HAP-1 (cell line): ENCODE data around the gene C4orf46.
"Not testable (repeated sequence)": the region's sequence is repeated elsewhere in the genome, so short reads cannot be mapped to it uniquely, and the experiment has no call there.

Experiments used
- DNase-seq, 2 experiments: peaks; one replicate each; pipeline ENCODE4 v3.0.0-alpha.2; 2016 to 2020; ENCODE audit warnings: low spot score in 2 of 2
- H3K27me3 ChIP-seq: fragments of 250-450 bp; sonication (Bioruptor Pico); 2 replicates; pipeline ENCODE4 v1.5.1; 2020; ENCODE audit warnings: low read depth, mild to moderate bottlenecking, moderate library complexity
- H3K36me3 ChIP-seq: fragments of 250-450 bp; sonication (Bioruptor Pico); replicated peaks from 2 replicates; pipeline ENCODE4 v1.5.1; 2020; ENCODE audit warnings: mild to moderate bottlenecking
- H3K4me1 ChIP-seq: fragments of 250-450 bp; sonication (Bioruptor Pico); 2 replicates; pipeline ENCODE4 v1.5.1; 2020; ENCODE audit warnings: mild to moderate bottlenecking
- H3K4me3 ChIP-seq: fragments of 250-450 bp; sonication (Bioruptor Pico); 2 replicates; pipeline ENCODE4 v1.5.1; 2020; ENCODE audit warnings: mild to moderate bottlenecking, moderate library complexity
- H3K9me3 ChIP-seq: fragments of 250-450 bp; sonication (Bioruptor Pico); 2 replicates; pipeline ENCODE4 v1.5.1; 2020; ENCODE audit warnings: mild to moderate bottlenecking, moderate library complexity
- in situ Hi-C: fragments of 300-500 bp; cut with MboI; formaldehyde crosslinking; loops from 3 replicates; pipeline ENCODE4 v1.14.3; 2020; ENCODE audit warnings: low sequenced_read_pairs, inconsistent platforms, mixed read lengths

Gene C4orf46

DNA sequence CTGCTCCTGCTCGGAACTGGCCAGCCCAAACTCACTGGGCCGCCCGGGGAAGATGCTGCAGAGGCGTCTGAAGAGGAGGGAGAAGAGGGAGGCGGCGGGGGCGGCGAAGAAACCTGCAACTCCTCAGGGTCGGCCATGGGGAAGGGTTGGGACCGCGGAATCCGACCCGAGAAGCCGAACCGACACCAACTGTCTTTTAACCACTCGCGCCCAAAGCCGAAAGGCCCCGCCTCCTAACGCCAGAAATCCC is at the start of gene C4orf46:
Gene C4orf46 (minus strand): TSS at position 223 of the 250 bp plus-strand sequence. CDS start 86 bp downstream, at position 137.
- in situ Hi-C loops = no loop called here
- Histone ChIP-seq H3K9me3 (no peaks in the 10 kb centered on the region), H3K27me3 (no peaks in the 10 kb centered on the region), H3K4me1 (peaks cover 8% of the 10 kb centered on the region), H3K4me3 (peak within 1 kb of the TSS; percentile 94), H3K36me3 (peaks cover 5% of the 10 kb centered on the region; the same call in 1 of the 2 replicates)
- no peak for DNase-seq

DNA sequence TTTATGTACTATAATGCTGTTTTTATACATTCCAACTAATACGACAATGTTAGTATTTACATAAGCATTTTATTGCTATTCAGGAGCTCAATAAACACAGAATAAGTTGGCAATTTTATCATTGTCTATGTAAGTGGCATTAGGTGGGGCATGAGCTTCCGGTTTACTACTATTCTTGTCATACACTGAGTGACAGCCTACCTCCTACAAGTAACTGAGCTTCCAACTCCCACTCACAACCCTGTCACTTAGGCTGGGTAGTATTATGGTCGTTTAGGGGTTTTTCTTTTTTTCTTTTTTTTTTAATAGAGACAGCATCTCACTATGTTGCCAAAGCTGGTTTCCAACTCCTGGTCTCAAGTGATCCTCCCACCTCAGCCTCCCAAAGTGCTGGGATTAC is 44.1 kb upstream of the C4orf46 start:
- in situ Hi-C loops = no loop called here
- no peaks in the 10 kb centered on the region for H3K9me3 ChIP-seq
- no peaks in the 10 kb centered on the region for H3K4me1 ChIP-seq
- H3K36me3 ChIP-seq = peaks cover 75% of the 10 kb centered on the region
- H3K27me3 ChIP-seq = no peaks in the 10 kb centered on the region
- DNase-seq = no peak
- no peak overlapping the region for H3K4me3 ChIP-seq

DNA sequence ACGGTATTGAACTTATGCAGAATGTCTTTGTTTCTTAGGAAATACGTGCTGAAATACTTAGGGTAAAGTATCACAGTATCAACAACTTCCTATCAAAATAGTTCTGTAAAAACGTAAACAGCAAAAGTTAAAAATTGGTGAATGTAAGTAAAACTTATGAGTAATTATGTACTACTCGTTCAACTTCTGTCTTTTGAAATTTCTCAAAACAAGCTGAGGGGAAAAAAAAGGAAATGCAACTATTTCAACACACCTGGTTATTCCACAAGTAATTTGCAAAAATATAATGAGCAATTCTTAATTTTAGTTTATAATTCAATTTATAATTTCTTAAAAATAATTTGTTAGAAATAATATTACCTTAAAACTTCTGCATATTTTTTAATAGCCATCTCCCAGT is 43.2 kb upstream of the C4orf46 start:
- Histone ChIP-seq H3K4me1 (no peaks in the 10 kb centered on the region), H3K36me3 (peaks cover 80% of the 10 kb centered on the region), H3K9me3 (no peaks in the 10 kb centered on the region), H3K27me3 (no peaks in the 10 kb centered on the region), H3K4me3 (no peak overlapping the region)
- in situ Hi-C loops = no loop called here
- DNase-seq = no peak

DNA sequence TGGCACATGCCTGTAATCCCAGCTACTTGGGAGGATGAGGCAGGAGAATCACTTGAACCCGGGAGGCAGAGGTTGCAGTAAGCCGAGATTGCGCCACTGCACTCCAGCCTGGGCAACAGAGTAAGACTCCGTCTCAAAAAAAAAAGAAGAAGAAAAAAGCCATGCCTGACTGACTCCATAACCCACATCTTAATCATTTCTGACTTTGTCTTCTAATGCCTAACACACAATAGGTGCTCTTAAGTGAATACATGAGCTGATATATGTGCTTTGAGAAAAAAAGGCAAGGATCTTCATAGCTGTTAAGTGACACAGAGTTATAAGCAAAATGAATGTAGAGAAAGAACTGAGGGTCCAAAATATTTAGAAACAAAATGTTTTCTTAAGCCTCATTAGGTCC is 40.9 kb upstream of the C4orf46 start:
- H3K9me3 ChIP-seq, H3K4me3 ChIP-seq, DNase-seq, H3K4me1 ChIP-seq, H3K27me3 ChIP-seq, in situ Hi-C loops: not testable (repeated sequence)
- peaks cover 80% of the 10 kb centered on the region for H3K36me3 ChIP-seq

DNA sequence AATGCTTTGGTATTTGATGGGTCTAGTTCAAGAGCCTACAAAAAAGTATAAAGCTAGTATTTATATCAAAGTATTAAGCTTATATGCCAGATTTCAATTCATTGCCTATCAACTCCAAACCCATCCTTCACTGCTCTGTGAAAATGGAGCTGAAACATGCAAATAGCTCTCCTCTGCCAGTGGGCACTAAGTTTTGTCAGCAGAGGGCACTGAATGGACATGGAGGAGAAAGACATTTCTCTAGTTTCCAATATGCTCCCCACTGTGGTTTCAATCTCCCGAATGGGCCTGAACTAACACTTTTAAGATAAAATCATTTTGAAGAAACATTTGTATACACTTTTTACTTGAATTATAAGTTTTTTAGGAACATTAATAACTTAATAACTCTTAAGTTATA is 39.1 kb upstream of the C4orf46 start:
- in situ Hi-C loops = no loop called here
- H3K36me3 ChIP-seq = peaks cover 73% of the 10 kb centered on the region
- H3K4me3 ChIP-seq = no peak overlapping the region
- no peaks in the 10 kb centered on the region for H3K9me3 ChIP-seq
- H3K27me3 ChIP-seq = no peaks in the 10 kb centered on the region
- no peaks in the 10 kb centered on the region for H3K4me1 ChIP-seq
- no peak for DNase-seq

DNA sequence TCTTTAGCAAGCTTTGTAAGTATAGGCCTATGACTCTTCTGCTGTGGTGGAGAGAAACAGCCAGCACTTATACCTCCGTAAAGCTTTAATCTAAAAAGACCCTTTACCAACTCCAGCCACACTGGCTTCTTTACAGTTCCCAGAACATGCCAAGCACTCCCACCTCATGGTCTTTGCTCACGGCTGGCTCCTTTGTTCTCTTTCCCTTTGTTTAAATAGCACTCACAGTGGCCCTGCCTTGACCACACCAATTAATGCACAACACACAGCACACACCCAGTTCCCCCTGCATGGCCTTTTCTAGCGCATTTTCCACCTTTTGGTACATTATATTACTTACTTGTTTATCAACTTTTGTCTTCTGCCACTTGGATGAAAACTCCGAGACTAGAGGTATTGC is 32.6 kb upstream of the C4orf46 start:
- in situ Hi-C loops = no loop called here
- Histone ChIP-seq H3K9me3 (no peaks in the 10 kb centered on the region), H3K36me3 (peaks cover 26% of the 10 kb centered on the region), H3K4me1 (no peaks in the 10 kb centered on the region), H3K27me3 (no peaks in the 10 kb centered on the region), H3K4me3 (no peak overlapping the region)
- DNase-seq = no peak

DNA sequence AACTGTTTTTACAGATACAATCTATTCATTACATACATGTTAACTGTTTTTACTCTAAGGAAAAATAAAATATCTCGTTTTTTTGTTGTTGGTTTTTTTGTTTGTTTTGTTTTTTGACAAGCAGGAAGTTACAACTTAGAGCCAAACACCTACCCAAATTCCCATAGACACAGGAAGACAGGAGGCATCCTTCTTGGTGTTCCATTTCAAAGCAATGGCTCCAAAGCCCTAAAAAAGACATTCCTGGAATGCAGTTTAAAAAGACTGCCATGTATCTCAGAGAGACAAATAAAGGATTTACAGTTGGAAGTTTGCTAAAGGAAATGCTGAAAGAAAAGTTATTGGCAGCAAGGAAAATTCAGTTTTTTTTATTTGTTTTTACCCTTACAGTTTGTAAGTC is 17.1 kb upstream of the C4orf46 start:
- in situ Hi-C loops = no loop called here
- H3K36me3 ChIP-seq = no peaks in the 10 kb centered on the region
- no peak overlapping the region for H3K4me3 ChIP-seq
- no peaks in the 10 kb centered on the region for H3K9me3 ChIP-seq
- H3K27me3 ChIP-seq = no peaks in the 10 kb centered on the region
- DNase-seq = no peak
- H3K4me1 ChIP-seq = no peaks in the 10 kb centered on the region

DNA sequence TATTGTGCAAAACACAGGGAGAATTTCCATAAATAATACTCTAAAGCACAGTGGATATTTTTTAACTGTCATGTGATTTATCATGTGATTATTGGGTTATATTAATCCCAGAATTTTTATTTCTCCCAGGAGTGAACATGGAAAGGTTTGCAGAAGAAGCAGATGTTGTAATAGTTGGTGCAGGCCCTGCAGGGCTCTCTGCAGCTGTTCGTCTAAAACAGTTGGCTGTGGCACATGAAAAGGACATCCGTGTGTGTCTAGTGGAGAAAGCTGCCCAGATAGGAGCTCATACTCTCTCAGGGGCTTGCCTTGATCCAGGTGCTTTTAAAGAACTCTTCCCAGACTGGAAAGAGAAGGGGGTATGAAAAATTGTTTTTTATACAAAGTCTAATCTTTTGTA is 10.4 kb upstream of the C4orf46 start:
- no peak for DNase-seq
- in situ Hi-C loops = no loop called here
- Histone ChIP-seq H3K9me3 (no peaks in the 10 kb centered on the region), H3K4me3 (no peak overlapping the region), H3K4me1 (no peaks in the 10 kb centered on the region), H3K36me3 (no peaks in the 10 kb centered on the region), H3K27me3 (no peaks in the 10 kb centered on the region)

DNA sequence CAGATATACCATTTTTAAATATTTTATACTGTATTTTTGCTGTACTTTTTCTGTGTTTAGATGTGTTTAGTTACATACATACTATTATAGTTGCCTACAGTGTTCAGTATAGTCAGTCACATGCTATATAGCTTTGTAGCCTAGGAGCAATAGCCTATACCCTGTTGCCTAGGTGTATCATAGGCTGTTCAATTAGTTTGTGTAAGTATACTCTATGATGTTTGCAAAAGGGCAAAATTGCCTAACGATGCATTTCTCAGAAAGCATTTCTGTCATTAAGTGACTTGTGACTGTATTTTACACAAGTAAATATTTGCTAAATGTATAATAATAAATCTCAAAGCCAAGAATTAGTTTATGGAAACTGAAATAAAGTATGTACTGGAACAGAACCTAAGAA is 9.9 kb upstream of the C4orf46 start:
- H3K9me3 ChIP-seq = no peaks in the 10 kb centered on the region
- H3K36me3 ChIP-seq = no peaks in the 10 kb centered on the region
- no peaks in the 10 kb centered on the region for H3K4me1 ChIP-seq
- in situ Hi-C loops = no loop called here
- DNase-seq = no peak
- H3K27me3 ChIP-seq = no peaks in the 10 kb centered on the region
- H3K4me3 ChIP-seq = no peak overlapping the region

DNA sequence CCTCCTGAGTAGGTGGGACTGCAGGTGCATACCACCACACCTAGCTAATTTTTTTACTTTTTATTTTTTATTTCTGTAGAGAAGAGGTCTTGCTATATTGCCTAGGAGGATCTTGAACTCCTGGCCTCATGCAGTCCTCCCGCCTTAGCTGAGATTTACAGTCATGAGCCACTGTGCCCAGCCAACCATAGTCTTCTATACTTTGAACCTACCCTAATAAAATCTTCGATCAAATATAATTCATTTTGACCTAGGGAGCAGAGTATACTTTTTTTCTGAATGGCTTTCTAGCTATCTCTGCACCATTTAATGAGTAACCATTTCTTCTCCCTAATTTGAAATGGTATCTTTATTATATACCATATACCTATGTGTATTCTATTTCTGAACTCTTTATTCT is 7.1 kb upstream of the C4orf46 start:
- H3K9me3 ChIP-seq = no peaks in the 10 kb centered on the region
- in situ Hi-C loops = no loop called here
- H3K4me3 ChIP-seq = no peak overlapping the region
- no peak for DNase-seq
- H3K36me3 ChIP-seq = no peaks in the 10 kb centered on the region
- H3K27me3 ChIP-seq = no peaks in the 10 kb centered on the region
- H3K4me1 ChIP-seq = no peaks in the 10 kb centered on the region

DNA sequence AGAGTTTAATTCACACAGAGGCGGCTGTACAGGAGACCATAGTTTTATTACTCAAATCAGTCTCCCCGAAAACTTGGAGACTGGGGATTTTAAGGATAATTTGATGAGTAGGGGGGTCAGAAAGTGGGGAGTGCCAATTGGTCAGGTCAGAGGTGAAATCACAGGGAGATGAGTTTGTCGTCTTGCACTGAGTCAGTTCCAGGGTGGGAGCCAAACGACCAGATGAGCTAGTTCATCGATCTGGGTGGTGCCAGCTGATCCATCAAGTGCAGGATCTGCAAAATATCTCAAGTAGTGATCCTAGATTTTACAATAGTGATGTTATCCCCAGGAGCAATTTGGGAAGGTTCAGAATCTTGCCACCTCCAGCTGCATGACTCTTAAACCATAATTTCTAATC is 4.4 kb upstream of the C4orf46 start:
- in situ Hi-C loops = no loop called here

DNA sequence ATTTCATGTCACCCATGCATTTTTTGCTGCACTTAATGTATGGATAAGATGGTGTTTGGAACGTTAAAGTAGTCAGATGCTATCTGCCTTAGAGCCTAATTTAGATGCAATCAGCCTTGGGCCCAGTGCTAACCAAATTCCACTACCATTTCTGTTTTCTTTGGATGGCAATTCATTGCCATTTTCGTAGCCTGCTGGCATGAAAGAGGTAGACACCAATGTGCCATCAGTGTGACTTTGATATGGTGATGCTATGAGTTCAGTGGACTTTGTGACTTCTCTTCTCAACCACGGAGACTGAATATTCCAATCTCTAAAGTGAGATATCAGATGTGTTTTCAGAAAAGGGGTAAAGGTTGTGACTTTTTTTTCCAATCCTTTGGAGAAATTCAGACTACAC is 1.9 kb upstream of the C4orf46 start:
- Histone ChIP-seq H3K36me3 (peaks cover under 1% of the 10 kb centered on the region; the same call in 1 of the 2 replicates), H3K27me3 (no peaks in the 10 kb centered on the region), H3K4me1 (peaks cover 8% of the 10 kb centered on the region; the same call in 1 of the 2 replicates), H3K9me3 (no peaks in the 10 kb centered on the region), H3K4me3 (no peak overlapping the region)
- no peak for DNase-seq
- in situ Hi-C loops = no loop called here

More for the DNA sequence above, 4.4 kb upstream of the C4orf46 start:
- no peaks in the 10 kb centered on the region for H3K27me3 ChIP-seq
- no peak overlapping the region for H3K4me3 ChIP-seq
- H3K36me3 ChIP-seq = no peaks in the 10 kb centered on the region
- H3K9me3 ChIP-seq = no peaks in the 10 kb centered on the region
- DNase-seq = no peak
- H3K4me1 ChIP-seq = peaks cover 8% of the 10 kb centered on the region; the same call in 1 of the 2 replicates

DNA sequence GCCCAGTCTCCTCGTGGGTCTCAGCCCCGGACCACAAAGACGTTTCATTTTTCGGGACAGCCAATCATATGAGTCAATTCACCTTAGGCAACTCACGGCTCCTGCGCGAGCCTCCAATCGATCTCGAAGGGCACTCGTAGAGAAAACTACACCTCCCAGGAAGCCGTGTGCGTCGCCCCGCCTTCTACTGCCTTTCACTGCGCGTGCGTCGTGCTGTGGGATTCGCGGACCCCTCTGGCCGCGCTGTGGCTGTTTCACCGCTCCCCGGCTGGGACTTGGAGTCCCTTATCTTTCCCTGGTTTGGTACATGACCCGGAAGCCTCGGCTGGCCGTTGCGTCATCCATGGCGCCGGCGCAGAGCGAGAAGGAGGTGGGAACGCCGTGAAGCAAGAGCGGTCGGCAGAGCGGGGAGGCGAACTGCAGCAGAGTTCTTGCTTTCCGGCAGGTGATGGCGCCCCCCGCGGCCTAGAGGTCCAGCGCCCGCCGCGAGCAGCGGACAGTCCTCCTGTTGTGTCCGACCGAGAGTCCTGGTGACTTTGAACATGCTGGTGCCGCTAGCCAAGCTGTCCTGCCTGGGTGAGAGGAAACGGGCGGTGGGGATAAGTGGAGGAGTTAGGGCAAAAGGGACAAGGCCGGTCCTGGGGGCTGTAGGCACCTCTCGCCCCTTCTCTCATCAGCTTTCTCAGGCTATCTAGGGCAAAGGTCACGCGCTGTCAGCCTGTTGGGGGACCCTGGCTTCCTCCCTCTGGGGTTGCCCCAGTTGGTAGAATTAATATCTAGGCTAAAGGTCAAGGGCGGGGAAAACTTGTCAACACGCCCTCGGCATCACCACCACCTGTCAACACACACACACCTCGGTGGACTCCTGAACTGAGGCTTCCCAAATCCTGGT is 474 bp upstream of the C4orf46 start, which contains the start of gene ETFDH:
Gene ETFDH (plus strand): TSS at position 382 of the 892 bp plus-strand sequence. CDS start 161 bp downstream, at position 543.
- Histone ChIP-seq H3K27me3 (no peaks in the 10 kb centered on the region), H3K4me3 (peak within 1 kb of the TSS; percentile 94), H3K9me3 (no peaks in the 10 kb centered on the region), H3K36me3 (peaks cover 5% of the 10 kb centered on the region; the same call in 1 of the 2 replicates), H3K4me1 (peaks cover 8% of the 10 kb centered on the region)
- in situ Hi-C loops = no loop called here
- DNase-seq = peak; percentile 98

DNA sequence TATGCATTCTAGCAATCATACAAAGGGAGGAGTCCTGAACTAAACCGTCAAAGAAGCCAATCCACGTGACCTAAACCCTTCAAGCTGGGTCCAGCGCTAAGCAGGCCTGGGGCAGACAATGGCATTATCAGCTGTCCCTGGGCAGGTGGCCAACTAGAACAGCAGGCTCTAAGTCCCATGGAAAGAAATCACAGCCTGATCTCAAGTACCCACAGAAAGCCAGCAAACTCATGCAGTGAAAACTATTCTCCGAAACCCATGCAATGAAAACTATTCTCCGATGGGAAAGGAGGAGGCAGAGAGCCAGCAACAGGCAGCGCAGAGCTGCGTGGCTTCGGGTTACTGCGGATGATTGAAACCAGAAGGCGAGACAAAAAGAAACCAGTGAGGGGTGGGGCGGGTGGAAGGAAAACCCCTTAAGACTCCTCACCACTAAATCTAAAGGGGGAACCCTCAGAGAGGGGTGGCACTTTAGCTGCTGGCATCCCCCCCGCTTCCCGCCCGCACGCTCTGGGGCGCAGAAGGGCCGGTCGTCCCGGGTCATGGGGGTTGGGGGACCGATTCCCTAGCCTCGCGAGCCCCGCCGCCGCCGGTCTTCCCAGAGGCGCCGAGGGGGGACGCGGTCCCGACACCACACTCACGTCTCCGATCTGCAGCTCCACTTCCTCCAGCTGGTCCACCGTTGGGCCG is 567 bp downstream of the C4orf46 start:
- H3K4me1 ChIP-seq = peaks cover 8% of the 10 kb centered on the region
- no peaks in the 10 kb centered on the region for H3K9me3 ChIP-seq
- H3K27me3 ChIP-seq = no peaks in the 10 kb centered on the region
- in situ Hi-C loops = no loop called here
- peak; percentile 90 to 91 for DNase-seq
- peaks cover 5% of the 10 kb centered on the region; the same call in 1 of the 2 replicates for H3K36me3 ChIP-seq
- H3K4me3 ChIP-seq = peak overlapping the region; percentile 94
